RWPE1 (cell line): ENCODE data around the gene GGA1.

Experiments used
- CTCF ChIA-PET: fragments of 350-600 bp; sonication (Branson Sonifier 250); formaldehyde crosslinking; extraction: SDS; loops from one replicate; lab custom pipeline; 2021; lab: Yijun Ruan, JAX
- POLR2A ChIA-PET: fragments of 400-600 bp; formaldehyde crosslinking; extraction: SDS; loops from one replicate; lab custom pipeline; 2020; ENCODE audit warnings: antibody characterized with exemption; ENCODE audit not compliant: low non-redundant PET; lab: Yijun Ruan, JAX
- DNase-seq: peaks from one replicate; pipeline ENCODE4 v3.0.0; 2012; ENCODE audit warnings: low spot score
- H3K27ac ChIP-seq: fragments of 450-650 bp; 2 replicates; pipeline ENCODE4 v1.5.1; 2017
- TF ChIP-seq, protein P1 (sequence below): fragments of 450-650 bp; conservative IDR thresholded peaks from 2 replicates; pipeline ENCODE4 v1.5.1; 2017; ENCODE audit warnings: low read depth, mild to moderate bottlenecking

Gene GGA1

DNA sequence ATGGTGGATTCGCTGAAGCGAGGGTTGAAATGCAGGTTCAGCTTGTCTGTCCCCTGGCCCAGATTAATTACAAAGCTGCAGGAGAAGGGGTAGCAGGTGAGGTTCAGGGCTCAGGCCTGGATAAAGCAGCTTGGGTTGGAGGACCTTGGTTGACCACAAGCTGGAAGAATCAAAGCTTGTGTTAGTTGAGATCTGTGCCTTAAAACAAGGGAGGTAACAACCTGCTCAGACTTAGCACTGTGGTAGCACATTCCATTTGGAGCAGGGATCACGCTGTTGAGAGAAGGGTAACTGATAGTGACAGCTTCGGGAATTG, 38.0 kb upstream of the GGA1 start:
- ChIA-PET POLR2A (no interaction called here), CTCF (interaction anchor here (1.9 kb wide), 1 partner anchor 32 kb away, joined by 7 read pairs; no protein-coding TSS in a partner anchor)
- H3K27ac ChIP-seq = no peak overlapping the region
- TF ChIP-seq, protein P1, sequence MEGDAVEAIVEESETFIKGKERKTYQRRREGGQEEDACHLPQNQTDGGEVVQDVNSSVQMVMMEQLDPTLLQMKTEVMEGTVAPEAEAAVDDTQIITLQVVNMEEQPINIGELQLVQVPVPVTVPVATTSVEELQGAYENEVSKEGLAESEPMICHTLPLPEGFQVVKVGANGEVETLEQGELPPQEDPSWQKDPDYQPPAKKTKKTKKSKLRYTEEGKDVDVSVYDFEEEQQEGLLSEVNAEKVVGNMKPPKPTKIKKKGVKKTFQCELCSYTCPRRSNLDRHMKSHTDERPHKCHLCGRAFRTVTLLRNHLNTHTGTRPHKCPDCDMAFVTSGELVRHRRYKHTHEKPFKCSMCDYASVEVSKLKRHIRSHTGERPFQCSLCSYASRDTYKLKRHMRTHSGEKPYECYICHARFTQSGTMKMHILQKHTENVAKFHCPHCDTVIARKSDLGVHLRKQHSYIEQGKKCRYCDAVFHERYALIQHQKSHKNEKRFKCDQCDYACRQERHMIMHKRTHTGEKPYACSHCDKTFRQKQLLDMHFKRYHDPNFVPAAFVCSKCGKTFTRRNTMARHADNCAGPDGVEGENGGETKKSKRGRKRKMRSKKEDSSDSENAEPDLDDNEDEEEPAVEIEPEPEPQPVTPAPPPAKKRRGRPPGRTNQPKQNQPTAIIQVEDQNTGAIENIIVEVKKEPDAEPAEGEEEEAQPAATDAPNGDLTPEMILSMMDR = no peak
- no peak for DNase-seq

DNA sequence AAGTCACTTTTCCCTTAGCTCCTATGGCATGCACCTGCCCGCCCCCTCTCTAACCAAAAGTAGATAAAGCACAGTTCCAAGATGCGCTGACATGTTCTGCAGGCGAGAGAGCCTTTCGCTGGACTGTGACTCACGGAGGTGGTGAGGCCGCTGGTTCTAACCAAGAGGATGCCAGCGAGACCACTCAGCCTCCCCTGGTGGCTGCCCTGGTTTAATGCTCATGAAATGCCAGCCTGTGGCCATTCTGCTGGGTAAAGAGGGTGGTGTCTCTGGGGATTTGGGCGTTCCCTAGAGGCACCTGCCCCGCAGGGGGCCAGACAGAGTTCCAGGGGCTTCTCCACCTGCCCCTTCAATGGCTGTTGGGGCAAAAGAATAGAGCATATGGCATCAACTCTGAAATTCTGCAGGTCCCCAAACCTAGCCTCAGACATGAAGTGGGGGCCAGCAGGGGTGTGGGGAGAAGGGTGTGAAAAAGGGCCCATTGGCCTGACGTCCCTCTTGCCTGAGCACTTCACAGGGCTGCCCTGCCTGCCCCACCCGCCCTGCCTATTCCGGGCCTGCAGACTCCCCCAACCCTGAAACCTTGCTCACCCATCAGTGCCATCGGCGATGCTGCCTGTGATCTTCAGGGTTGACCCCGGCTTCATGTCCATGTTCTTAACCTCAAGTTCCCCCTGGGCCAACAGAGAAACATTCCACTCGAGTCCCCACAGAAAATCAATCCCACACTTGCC, 37.2 kb upstream of the GGA1 start:
- no peak for DNase-seq
- POLR2A ChIA-PET = no interaction called here
- TF ChIP-seq, protein P1 = peak; percentile 20; the same call in 1 of the 2 replicates
- CTCF ChIA-PET = interaction anchor here (1.1 kb wide), 1 partner anchor 33 kb away, joined by 3 read pairs; no protein-coding TSS in a partner anchor
- H3K27ac ChIP-seq = no peak overlapping the region

DNA sequence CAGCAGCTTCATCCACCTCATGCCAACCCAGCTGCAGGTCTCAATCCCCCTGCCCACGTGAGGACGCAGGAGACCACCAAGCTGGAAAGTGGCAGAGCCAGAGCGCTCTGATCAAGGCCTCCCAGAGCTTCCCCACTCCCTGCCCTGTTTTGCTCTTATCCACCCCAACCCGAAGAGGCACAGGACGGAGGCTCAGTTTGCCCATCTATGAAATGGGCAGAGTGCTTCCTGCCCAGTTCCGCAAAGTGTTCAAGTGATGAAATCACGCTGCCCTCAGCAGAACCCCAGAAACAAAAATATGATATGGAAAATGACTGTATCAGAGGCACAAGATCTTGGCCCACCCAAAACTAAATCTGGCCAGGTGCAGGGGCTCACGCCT, 36.7 kb upstream of the GGA1 start:
- TF ChIP-seq, protein P1 = no peak
- CTCF ChIA-PET = interaction anchor here (1.1 kb wide), 1 partner anchor 33 kb away, joined by 3 read pairs; no protein-coding TSS in a partner anchor
- no peak for DNase-seq
- POLR2A ChIA-PET = no interaction called here
- no peak overlapping the region for H3K27ac ChIP-seq

DNA sequence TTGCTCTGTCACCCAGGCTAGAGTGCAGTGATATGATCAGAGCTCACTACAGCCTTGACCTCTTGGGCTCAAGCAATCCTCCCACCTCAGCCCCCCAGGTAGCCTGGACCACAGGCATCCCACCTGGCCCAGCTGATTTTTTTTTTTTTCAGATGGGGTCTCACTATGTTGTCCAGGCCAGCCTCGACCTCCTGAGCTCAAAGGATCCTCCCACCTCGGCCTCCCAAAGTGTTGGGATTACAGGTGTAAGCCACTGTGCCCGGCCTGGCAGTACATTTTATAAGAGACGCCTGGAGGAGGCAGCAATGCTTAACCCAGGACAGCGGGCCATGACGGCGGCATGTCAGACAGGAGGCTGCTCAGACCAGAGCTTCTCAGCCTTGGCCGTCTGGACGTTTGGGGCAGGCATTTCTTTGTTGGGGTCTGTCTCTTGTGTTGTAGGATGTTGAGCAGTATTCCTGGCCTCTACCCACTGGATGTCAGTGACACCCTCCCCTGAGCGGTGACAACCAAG, 33.1 kb upstream of the GGA1 start:
- POLR2A ChIA-PET = no interaction called here
- CTCF ChIA-PET = interaction anchor here (0.6 kb wide), 1 partner anchor 179 kb away, joined by 5 read pairs; no protein-coding TSS in a partner anchor
- DNase-seq = no peak
- H3K27ac ChIP-seq = no peak overlapping the region
- TF ChIP-seq, protein P1 = no peak

DNA sequence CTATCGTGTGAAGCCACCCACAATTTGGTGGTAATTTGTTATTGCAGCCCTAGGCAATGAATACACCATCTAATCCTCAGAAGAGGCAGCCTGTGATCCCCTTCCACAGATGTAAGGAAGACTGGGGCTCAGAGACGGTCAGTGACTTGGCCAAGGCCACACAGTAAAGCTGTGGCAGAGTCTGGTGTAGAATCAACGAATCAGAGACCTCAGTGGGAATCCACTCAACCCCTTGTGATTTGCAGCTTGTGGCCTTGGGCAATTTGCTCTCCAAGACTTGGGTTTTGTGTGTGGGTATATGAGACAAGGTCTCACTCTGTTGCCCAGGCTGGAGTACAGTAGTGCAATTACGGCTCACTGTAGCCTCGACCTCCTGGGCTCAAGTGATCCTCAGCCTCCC, 30.6 kb upstream of the GGA1 start:
- H3K27ac ChIP-seq = no peak overlapping the region
- ChIA-PET CTCF (no interaction called here), POLR2A (no interaction called here)
- TF ChIP-seq, protein P1 = no peak
- no peak for DNase-seq

DNA sequence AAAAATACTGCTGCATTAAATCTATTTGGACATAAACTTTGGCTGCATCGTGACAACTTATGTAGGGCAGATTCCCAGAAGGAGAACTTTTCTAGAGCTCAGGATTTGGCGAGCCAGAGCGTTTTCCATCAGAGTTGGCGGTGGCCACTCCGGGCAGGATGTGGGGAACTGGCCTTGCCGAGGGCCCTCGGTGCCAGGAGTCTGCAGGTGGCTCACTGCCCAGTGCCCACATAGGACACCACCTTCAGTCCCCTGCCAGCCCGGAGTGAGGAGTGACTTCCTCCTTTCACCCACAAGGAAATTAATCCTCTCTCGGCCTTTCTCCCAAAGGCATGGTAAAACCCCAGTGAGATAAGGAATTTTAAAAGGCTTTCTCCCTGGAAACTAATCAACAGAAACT, 27.1 kb upstream of the GGA1 start:
- no peak for DNase-seq
- POLR2A ChIA-PET = no interaction called here
- CTCF ChIA-PET = interaction anchor here (0.6 kb wide), 1 partner anchor 19 kb away, joined by 3 read pairs; no protein-coding TSS in a partner anchor
- TF ChIP-seq, protein P1 = no peak
- H3K27ac ChIP-seq = no peak overlapping the region
